HFFc6 (cell line): ENCODE data around the gene DDX5. TPM values are rescaled to one million over a fixed set of nuclear protein-coding genes. Genes with fewer than 3 reads are reported as not detected.

ENCODE experiments used
- DNase-seq: peaks from one replicate; pipeline ENCODE4 v3.0.0-alpha.2; 2018
- H3K27ac Mint-ChIP-seq: 2 replicates; pipeline ENCODE4 v1.8.0; 2020; ENCODE audit warnings: mild to moderate bottlenecking, mixed read lengths
- H3K27me3 Mint-ChIP-seq: 2 replicates; pipeline ENCODE4 v1.8.0; 2021; ENCODE audit warnings: mild to moderate bottlenecking, moderate library complexity, mixed read lengths; ENCODE audit not compliant: insufficient read depth
- H3K36me3 Mint-ChIP-seq: 2 replicates; pipeline ENCODE4 v1.8.0; 2021; ENCODE audit warnings: low read depth, mixed read lengths
- H3K4me1 Mint-ChIP-seq: 2 replicates; pipeline ENCODE4 v1.8.0; 2020; ENCODE audit warnings: low read depth, mixed read lengths
- H3K4me3 Mint-ChIP-seq: 2 replicates; pipeline ENCODE4 v1.8.0; 2020; ENCODE audit warnings: mild to moderate bottlenecking, moderate library complexity, mixed read lengths
- H3K9me3 Mint-ChIP-seq: 2 replicates; pipeline ENCODE4 v1.8.0; 2020; ENCODE audit warnings: mild to moderate bottlenecking, mixed read lengths
- CTCF ChIP-seq: fragments of 200-600 bp; sonication (generic); IDR thresholded peaks from 2 replicates; pipeline ENCODE4 v1.5.0; 2021; ENCODE audit warnings: antibody characterized with exemption, mild to moderate bottlenecking
- long read RNA-seq: library from polyadenylated mRNA; unstranded; transcript quantifications from one replicate; pipeline ENCODE4 v2.0.0, GENCODE V29; 2019
- total RNA-seq, 6 experiments: library from RNA; stranded (reverse); fragmentation: NEBNext Ultra II Directional; extraction: Animal tissue kit (Norgen Biotek cat#: 25700); gene quantifications; 2 replicates in 1 of 6; 3 replicates in 5 of 6; pipeline ENCODE4 v1.2.3, GENCODE V29; 2021

Gene DDX5
- 100 to 1,000 TPM; 537 to 635 (median 600) TPM for total RNA-seq
- long read RNA-seq, transcript DDX5-215 (12 exons, 3,558 nt) = minor isoform, 7 of 732 reads
- long read RNA-seq, transcript DDX5-201 (13 exons, 2,554 nt) = major isoform, 557 of 732 reads
- long read RNA-seq, partial matches to known transcripts = 93 of 732 reads
- long read RNA-seq, other reads (novel, unspliced or antisense) = 71 of 732 reads

GRCh38 chr17:64506201-64506575 is at the start of gene DDX5:
Gene DDX5 (minus strand): TSS chr17:64506289. CDS start chr17:64506119, 170 bp downstream.
- peak within 1 kb of the TSS; percentile 98 for H3K4me3 Mint-ChIP-seq
- H3K27ac Mint-ChIP-seq = peak within 1 kb of the TSS; percentile 100
- H3K36me3 Mint-ChIP-seq = peaks cover 65% of the 10 kb centered on the region
- peaks cover 50% of the 10 kb centered on the region for H3K4me1 Mint-ChIP-seq
- H3K27me3 Mint-ChIP-seq = peaks cover 26% of the 10 kb centered on the region
- TF ChIP-seq CTCF = no peak
- peak; percentile 95 for DNase-seq
- H3K9me3 Mint-ChIP-seq = peaks cover 9% of the 10 kb centered on the region; the same call in 1 of the 2 replicates

- Mint-ChIP-seq H3K27me3 (peaks cover 15% of the 10 kb centered on the region), H3K27ac (peak overlapping the region; percentile 27; the same call in 1 of the 2 replicates), H3K9me3 (no peaks in the 10 kb centered on the region), H3K4me1 (peaks cover 30% of the 10 kb centered on the region; the same call in 1 of the 2 replicates), H3K36me3 (peaks cover 55% of the 10 kb centered on the region), H3K4me3 (no peak overlapping the region; the same call in 1 of the 2 replicates)
- no peak for DNase-seq
- TF ChIP-seq CTCF = no peak
These were observed 49.2 kb upstream of the DDX5 start for GRCh38 chr17:64555281-64555680.

GRCh38 chr17:64554028-64554637 is 48.0 kb upstream of the DDX5 start:
- Mint-ChIP-seq H3K27ac (peak overlapping the region; percentile 69), H3K36me3 (peaks cover 62% of the 10 kb centered on the region), H3K4me3 (no peak overlapping the region; the same call in 1 of the 2 replicates), H3K27me3 (peaks cover 19% of the 10 kb centered on the region), H3K4me1 (peaks cover 30% of the 10 kb centered on the region; the same call in 1 of the 2 replicates), H3K9me3 (no peaks in the 10 kb centered on the region)
- no peak for TF ChIP-seq CTCF
- DNase-seq = no peak

- TF ChIP-seq CTCF = no peak
- Mint-ChIP-seq H3K9me3 (no peaks in the 10 kb centered on the region), H3K4me1 (peaks cover 29% of the 10 kb centered on the region; the same call in 1 of the 2 replicates), H3K36me3 (peaks cover 61% of the 10 kb centered on the region), H3K27ac (peak overlapping the region; percentile 51), H3K4me3 (peak overlapping the region; percentile 4; the same call in 1 of the 2 replicates), H3K27me3 (peaks cover 28% of the 10 kb centered on the region)
- no peak for DNase-seq
These were observed 45.4 kb upstream of the DDX5 start for GRCh38 chr17:64551461-64551860.

GRCh38 chr17:64547319-64547718 is 41.2 kb upstream of the DDX5 start:
- Mint-ChIP-seq H3K27ac (peak overlapping the region; percentile 60), H3K4me1 (peaks cover 28% of the 10 kb centered on the region), H3K4me3 (peak overlapping the region; percentile 30; the same call in 1 of the 2 replicates), H3K9me3 (no peaks in the 10 kb centered on the region), H3K36me3 (peaks cover 58% of the 10 kb centered on the region), H3K27me3 (peaks cover 23% of the 10 kb centered on the region)
- no peak for DNase-seq
- TF ChIP-seq CTCF = no peak
